Ascending aorta (tissue), 2 donors: ENCODE results near the gene PIP4K2B. TPM values are rescaled to one million over a fixed set of nuclear protein-coding genes. Genes with fewer than 3 reads are reported as not detected.
A peak's percentile ranks its signal among the peaks of the same experiment; 100 is the strongest.

Experiments
- DNase-seq, 2 donors: peaks; one replicate each; pipeline ENCODE4 v3.0.0-alpha.2; 2019; ENCODE audit warnings: low spot score in 2 of 2
- H3K27ac ChIP-seq, 2 donors: fragments of 200-600 bp; sonication (generic); one replicate each; pipeline ENCODE4 v1.5.1; 2016 to 2017; ENCODE audit warnings: mild to moderate bottlenecking in 1 of 2
- H3K27me3 ChIP-seq: fragments of 200-600 bp; sonication (generic); one replicate; pipeline ENCODE4 v1.5.1; 2017
- H3K36me3 ChIP-seq, 2 donors: fragments of 200-600 bp; sonication (generic); one replicate each; pipeline ENCODE4 v1.5.1; 2016
- H3K4me1 ChIP-seq, 2 donors: fragments of 200-600 bp; sonication (generic); one replicate each; pipeline ENCODE4 v1.5.1; 2016 to 2017; ENCODE audit warnings: mild to moderate bottlenecking in 1 of 2
- H3K4me3 ChIP-seq, 2 donors: fragments of 200-600 bp; sonication (generic); one replicate each; pipeline ENCODE4 v1.5.1; 2016 to 2017; ENCODE audit warnings: mild to moderate bottlenecking in 1 of 2
- H3K9me3 ChIP-seq, 2 donors: fragments of 200-600 bp; sonication (generic); one replicate each; pipeline ENCODE4 v1.5.1; 2016
- CTCF ChIP-seq, 3 experiments: fragments of 200-600 bp in 2 of 3; fragments of 450-650 bp in 1 of 3; sonication (generic) in 2 of 3; IDR thresholded peaks; one replicate each; pipeline ENCODE4 v1.5.1; 2016 to 2019; ENCODE audit warnings: antibody characterized with exemption in 3 of 3, mild to moderate bottlenecking in 1 of 3, moderate library complexity in 1 of 3
- intact Hi-C: fragments of 100-400 bp; cut with DNase I; formaldehyde crosslinking; loops from one replicate; pipeline ENCODE4 v1.15.1; 2023
- total RNA-seq: library from RNA; depleted of rRNA; stranded (reverse); fragments of >200 nt; gene quantifications from one replicate; pipeline ENCODE4 v1.1.0, GENCODE V29; 2016

The PIP4K2B gene
- total RNA-seq, 1 donor from 2014 or later, result 45.0 TPM

- H3K36me3 ChIP-seq, result peaks cover 64 to 72% of the 10 kb centered on the region in 2 donors
- no peak overlapping the region for H3K4me3 ChIP-seq
- H3K27me3 ChIP-seq, result no peaks in the 10 kb centered on the region
- no peaks in the 10 kb centered on the region for H3K4me1 ChIP-seq
- H3K27ac ChIP-seq, result no peak overlapping the region
- no peaks in the 10 kb centered on the region for H3K9me3 ChIP-seq
- TF ChIP-seq CTCF (IDR thresholded peaks at IDR 0.05), result peak in 1 of 3 experiments; percentile 13
- DNase-seq, result no peak
- intact Hi-C loops, result no loop called here
Observed at GRCh38 chr17:38815576-38816193, 16.3 kb upstream of the PIP4K2B start.

- H3K36me3 ChIP-seq, result peaks cover 84 to 87% of the 10 kb centered on the region in 2 donors
- no peaks in the 10 kb centered on the region for H3K9me3 ChIP-seq
- no peaks in the 10 kb centered on the region for H3K27me3 ChIP-seq
- TF ChIP-seq CTCF (IDR thresholded peaks at IDR 0.05), result no peak
- H3K4me1 ChIP-seq, result no peaks in the 10 kb centered on the region
- H3K4me3 ChIP-seq, result no peak overlapping the region
- intact Hi-C loops, result no loop called here
- no peak for DNase-seq
- no peak overlapping the region for H3K27ac ChIP-seq
Observed at GRCh38 chr17:38809828-38810227, 10.5 kb upstream of the PIP4K2B start.

- peaks cover 7 to 25% of the 10 kb centered on the region in 2 donors for H3K4me1 ChIP-seq
- peak overlapping the region; percentile 88 to 93 for H3K4me3 ChIP-seq
- H3K27me3 ChIP-seq, result no peaks in the 10 kb centered on the region
- H3K9me3 ChIP-seq, result no peaks in the 10 kb centered on the region
- peaks cover 32 to 44% of the 10 kb centered on the region in 2 donors for H3K36me3 ChIP-seq
- no peak for TF ChIP-seq CTCF (IDR thresholded peaks at IDR 0.05)
- no peak for DNase-seq
- intact Hi-C loops, result loop anchor here (1.0 kb wide), 1 partner anchor 48 kb away; the partner anchor contains the start of gene PSMB3
- peak overlapping the region; percentile 98 to 100 for H3K27ac ChIP-seq
Observed at GRCh38 chr17:38800237-38800760, 943 bp upstream of the PIP4K2B start.

GRCh38 chr17:38798614-38799500 lies 499 bp downstream of the PIP4K2B start:
- Histone ChIP-seq H3K4me3 (peak overlapping the region; percentile 88 to 93), H3K27ac (peak overlapping the region; percentile 98 to 100), H3K27me3 (no peaks in the 10 kb centered on the region), H3K9me3 (no peaks in the 10 kb centered on the region), H3K4me1 (peaks cover 7 to 25% of the 10 kb centered on the region in 2 donors), H3K36me3 (peaks cover 18 to 33% of the 10 kb centered on the region in 2 donors)
- peak in 1 of 2 donors; percentile 75 for DNase-seq
- intact Hi-C loops, result loop anchor here (1.0 to 5.0 kb wide), 5 partner anchors 26 to 401 kb away; partner anchors contain the start of genes CWC25, PLXDC1 and RPL19
- TF ChIP-seq CTCF (IDR thresholded peaks at IDR 0.05), result peak in 1 of 3 experiments; percentile 6

- peaks cover 9 to 27% of the 10 kb centered on the region in 2 donors for H3K36me3 ChIP-seq
- intact Hi-C loops, result loop anchor here (2.0 to 5.0 kb wide), 2 partner anchors 95 to 354 kb away; partner anchors contain the start of gene PLXDC1
- H3K4me3 ChIP-seq, result peak overlapping the region; percentile 88 to 93
- H3K27ac ChIP-seq, result peak overlapping the region; percentile 98 to 100
- no peak for DNase-seq
- no peaks in the 10 kb centered on the region for H3K27me3 ChIP-seq
- TF ChIP-seq CTCF (IDR thresholded peaks at IDR 0.05), result no peak
- no peaks in the 10 kb centered on the region for H3K9me3 ChIP-seq
- H3K4me1 ChIP-seq, result peaks cover 7 to 25% of the 10 kb centered on the region in 2 donors
Observed at GRCh38 chr17:38797828-38798227, 1.5 kb downstream of the PIP4K2B start.
